ENCODE measurements around the gene PLEKHG4B.
A peak's percentile ranks its signal among the peaks of the same experiment; 100 is the strongest.
"Not testable (repeated sequence)": the region's sequence is repeated elsewhere in the genome, so short reads cannot be mapped to it uniquely, and the experiment has no call there.

PLEKHG4B gene

GRCh38 chr5:91556-92263 is at the start of gene PLEKHG4B:
PLEKHG4B (plus strand) TSS chr5:92168; CDS start chr5:92232, 64 bp downstream.
- Histone ChIP-seq H3K27ac (ENCODE audit: low read length) (no peak within 1 kb of the TSS), H3K4me3 (ENCODE audit: low read length in 2 of 2) (peak within 1 kb of the TSS in 1 of 2 donors; percentile 59), H3K4me1 (ENCODE audit: control insufficient read depth, insufficient read depth, low read length) (no peaks in the 10 kb centered on the region), H3K36me3 (ENCODE audit: control insufficient read depth in 2 of 2, insufficient read depth in 2 of 2, low read length in 2 of 2) (no peaks in the 10 kb centered on the region), H3K27me3 (ENCODE audit: control insufficient read depth in 1 of 2, insufficient read depth in 2 of 2, low read length in 2 of 2) (peaks cover 36 to 47% of the 10 kb centered on the region in 2 donors), H3K9me3 (ENCODE audit: control insufficient read depth in 2 of 2, low read length in 2 of 2) (peaks cover 0 to 3% of the 10 kb centered on the region in 2 donors), H3K9ac (ENCODE audit: low read length in 2 of 2) (no peak within 1 kb of the TSS)

- Histone ChIP-seq H3K4me3 (ENCODE audit: low read length in 2 of 2) (no peak overlapping the region), H3K36me3 (ENCODE audit: control insufficient read depth in 2 of 2, insufficient read depth in 2 of 2, low read length in 2 of 2) (no peaks in the 10 kb centered on the region), H3K9me3 (ENCODE audit: control insufficient read depth in 2 of 2, low read length in 2 of 2) (no peaks in the 10 kb centered on the region), H3K9ac (ENCODE audit: low read length in 2 of 2) (no peak overlapping the region), H3K27me3 (ENCODE audit: control insufficient read depth in 1 of 2, insufficient read depth in 2 of 2, low read length in 2 of 2) (peaks cover 0 to 3% of the 10 kb centered on the region in 2 donors), H3K4me1 (ENCODE audit: control insufficient read depth, insufficient read depth, low read length) (peaks cover 6% of the 10 kb centered on the region), H3K27ac (ENCODE audit: low read length) (no peak overlapping the region)
These were observed 49.7 kb upstream of the PLEKHG4B start for GRCh38 chr5:42250-42649.

GRCh38 chr5:48192-48591 is 43.8 kb upstream of the PLEKHG4B start:
- H3K36me3 ChIP-seq (ENCODE audit: control insufficient read depth in 2 of 2, insufficient read depth in 2 of 2, low read length in 2 of 2), result no peaks in the 10 kb centered on the region
- H3K4me3 ChIP-seq (ENCODE audit: low read length in 2 of 2), result no peak overlapping the region
- no peak overlapping the region for H3K27ac ChIP-seq (ENCODE audit: low read length)
- no peak overlapping the region for H3K9ac ChIP-seq (ENCODE audit: low read length in 2 of 2)
- H3K27me3 ChIP-seq (ENCODE audit: control insufficient read depth in 1 of 2, insufficient read depth in 2 of 2, low read length in 2 of 2), result peaks cover 3 to 12% of the 10 kb centered on the region in 2 donors
- H3K9me3 ChIP-seq (ENCODE audit: control insufficient read depth in 2 of 2, low read length in 2 of 2), result peaks cover 0 to 4% of the 10 kb centered on the region in 2 donors
- peaks cover 4% of the 10 kb centered on the region for H3K4me1 ChIP-seq (ENCODE audit: control insufficient read depth, insufficient read depth, low read length)

- H3K36me3 ChIP-seq (ENCODE audit: control insufficient read depth in 2 of 2, insufficient read depth in 2 of 2, low read length in 2 of 2); H3K4me1 ChIP-seq (ENCODE audit: control insufficient read depth, insufficient read depth, low read length); H3K9me3 ChIP-seq (ENCODE audit: control insufficient read depth in 2 of 2, low read length in 2 of 2); H3K27ac ChIP-seq (ENCODE audit: low read length); H3K4me3 ChIP-seq (ENCODE audit: low read length in 2 of 2); H3K9ac ChIP-seq (ENCODE audit: low read length in 2 of 2): not testable (repeated sequence)
- H3K27me3 ChIP-seq (ENCODE audit: control insufficient read depth in 1 of 2, insufficient read depth in 2 of 2, low read length in 2 of 2), result peaks cover 6 to 21% of the 10 kb centered on the region in 2 donors
These were observed 42.4 kb upstream of the PLEKHG4B start for GRCh38 chr5:49530-49929.

GRCh38 chr5:49953-50544 is 41.9 kb upstream of the PLEKHG4B start:
- Histone ChIP-seq H3K9me3 (ENCODE audit: control insufficient read depth in 2 of 2, low read length in 2 of 2) (peaks cover 0 to 4% of the 10 kb centered on the region in 2 donors), H3K4me1 (ENCODE audit: control insufficient read depth, insufficient read depth, low read length) (peaks cover 12% of the 10 kb centered on the region), H3K36me3 (ENCODE audit: control insufficient read depth in 2 of 2, insufficient read depth in 2 of 2, low read length in 2 of 2) (no peaks in the 10 kb centered on the region), H3K9ac (ENCODE audit: low read length in 2 of 2) (no peak overlapping the region), H3K27me3 (ENCODE audit: control insufficient read depth in 1 of 2, insufficient read depth in 2 of 2, low read length in 2 of 2) (peaks cover 11 to 26% of the 10 kb centered on the region in 2 donors), H3K27ac (ENCODE audit: low read length) (no peak overlapping the region), H3K4me3 (ENCODE audit: low read length in 2 of 2) (no peak overlapping the region)

- Histone ChIP-seq H3K9me3 (ENCODE audit: control insufficient read depth in 2 of 2, low read length in 2 of 2) (peaks cover 0 to 4% of the 10 kb centered on the region in 2 donors), H3K27ac (ENCODE audit: low read length) (no peak overlapping the region), H3K9ac (ENCODE audit: low read length in 2 of 2) (no peak overlapping the region), H3K4me3 (ENCODE audit: low read length in 2 of 2) (no peak overlapping the region), H3K27me3 (ENCODE audit: control insufficient read depth in 1 of 2, insufficient read depth in 2 of 2, low read length in 2 of 2) (peaks cover 14 to 29% of the 10 kb centered on the region in 2 donors), H3K4me1 (ENCODE audit: control insufficient read depth, insufficient read depth, low read length) (peaks cover 12% of the 10 kb centered on the region), H3K36me3 (ENCODE audit: control insufficient read depth in 2 of 2, insufficient read depth in 2 of 2, low read length in 2 of 2) (no peaks in the 10 kb centered on the region)
These were observed 41.1 kb upstream of the PLEKHG4B start for GRCh38 chr5:50724-51499.

DNA sequence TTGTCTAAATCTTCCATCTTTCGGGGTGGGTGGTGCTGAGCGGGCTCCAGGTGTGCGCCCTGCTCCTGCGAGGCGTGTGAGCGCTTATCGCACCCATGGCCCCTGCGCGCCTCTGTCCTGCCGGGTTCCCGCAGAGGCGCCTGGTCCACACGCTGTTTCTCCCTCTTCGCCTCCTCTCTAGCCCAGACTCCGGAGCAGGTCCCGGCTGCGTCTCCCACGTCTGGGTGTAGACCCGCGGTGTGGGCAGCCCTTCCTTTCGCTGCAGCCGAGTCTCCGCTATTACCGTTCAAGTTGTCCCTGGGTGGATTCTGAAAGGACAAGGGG is 40.5 kb upstream of the PLEKHG4B start:
- peaks cover 14 to 29% of the 10 kb centered on the region in 2 donors for H3K27me3 ChIP-seq (ENCODE audit: control insufficient read depth in 1 of 2, insufficient read depth in 2 of 2, low read length in 2 of 2)
- H3K9me3 ChIP-seq (ENCODE audit: control insufficient read depth in 2 of 2, low read length in 2 of 2), result peaks cover 0 to 4% of the 10 kb centered on the region in 2 donors
- no peak overlapping the region for H3K27ac ChIP-seq (ENCODE audit: low read length)
- peaks cover 12% of the 10 kb centered on the region for H3K4me1 ChIP-seq (ENCODE audit: control insufficient read depth, insufficient read depth, low read length)
- no peaks in the 10 kb centered on the region for H3K36me3 ChIP-seq (ENCODE audit: control insufficient read depth in 2 of 2, insufficient read depth in 2 of 2, low read length in 2 of 2)
- no peak overlapping the region for H3K9ac ChIP-seq (ENCODE audit: low read length in 2 of 2)
- no peak overlapping the region for H3K4me3 ChIP-seq (ENCODE audit: low read length in 2 of 2)

- Histone ChIP-seq H3K4me3 (ENCODE audit: low read length in 2 of 2) (peak overlapping the region in 1 of 2 donors; percentile 64), H3K27ac (ENCODE audit: low read length) (no peak overlapping the region), H3K36me3 (ENCODE audit: control insufficient read depth in 2 of 2, insufficient read depth in 2 of 2, low read length in 2 of 2) (no peaks in the 10 kb centered on the region), H3K27me3 (ENCODE audit: control insufficient read depth in 1 of 2, insufficient read depth in 2 of 2, low read length in 2 of 2) (peaks cover 14 to 29% of the 10 kb centered on the region in 2 donors), H3K4me1 (ENCODE audit: control insufficient read depth, insufficient read depth, low read length) (peaks cover 12% of the 10 kb centered on the region), H3K9me3 (ENCODE audit: control insufficient read depth in 2 of 2, low read length in 2 of 2) (peaks cover 0 to 4% of the 10 kb centered on the region in 2 donors), H3K9ac (ENCODE audit: low read length in 2 of 2) (no peak overlapping the region)
These were observed 38.4 kb upstream of the PLEKHG4B start for GRCh38 chr5:53381-54174.

GRCh38 chr5:54175-54730 is 37.7 kb upstream of the PLEKHG4B start:
- Histone ChIP-seq H3K9ac (ENCODE audit: low read length in 2 of 2) (no peak overlapping the region), H3K27ac (ENCODE audit: low read length) (no peak overlapping the region), H3K4me1 (ENCODE audit: control insufficient read depth, insufficient read depth, low read length) (peaks cover 12% of the 10 kb centered on the region), H3K4me3 (ENCODE audit: low read length in 2 of 2) (peak overlapping the region in 1 of 2 donors; percentile 64), H3K9me3 (ENCODE audit: control insufficient read depth in 2 of 2, low read length in 2 of 2) (peaks cover 0 to 4% of the 10 kb centered on the region in 2 donors), H3K27me3 (ENCODE audit: control insufficient read depth in 1 of 2, insufficient read depth in 2 of 2, low read length in 2 of 2) (peaks cover 14 to 29% of the 10 kb centered on the region in 2 donors), H3K36me3 (ENCODE audit: control insufficient read depth in 2 of 2, insufficient read depth in 2 of 2, low read length in 2 of 2) (no peaks in the 10 kb centered on the region)
